Measurements from ENCODE around the gene LRRC27.
"Not testable (repeated sequence)": the region's sequence is repeated elsewhere in the genome, so short reads cannot be mapped to it uniquely, and the experiment has no call there.

The LRRC27 gene

GRCh38 chr10:132314881-132315280 is 17.1 kb upstream of the LRRC27 start:
- DNase-seq (ENCODE audit: low read depth): not testable (repeated sequence)

GRCh38 chr10:132316133-132316532 is 15.9 kb upstream of the LRRC27 start:
- no peak for DNase-seq (ENCODE audit: low read depth)

GRCh38 chr10:132317477-132317876 is 14.5 kb upstream of the LRRC27 start:
- DNase-seq (ENCODE audit: low read depth): not testable (repeated sequence)

- DNase-seq (ENCODE audit: low read depth): no peak
Observed at GRCh38 chr10:132319853-132320653, 11.9 kb upstream of the LRRC27 start.

GRCh38 chr10:132320654-132321469 is 11.1 kb upstream of the LRRC27 start:
- DNase-seq (ENCODE audit: low read depth): no peak

GRCh38 chr10:132321726-132322125 is 10.3 kb upstream of the LRRC27 start:
- DNase-seq (ENCODE audit: low read depth): no peak

GRCh38 chr10:132322586-132323048 is 9.4 kb upstream of the LRRC27 start:
- DNase-seq (ENCODE audit: low read depth): no peak

- DNase-seq (ENCODE audit: low read depth): no peak
Observed at GRCh38 chr10:132324186-132324585, 7.8 kb upstream of the LRRC27 start.

GRCh38 chr10:132326344-132326889 is 5.6 kb upstream of the LRRC27 start:
- no peak for DNase-seq (ENCODE audit: low read depth)

- no peak for DNase-seq (ENCODE audit: low read depth)
Observed at GRCh38 chr10:132326925-132327324, 5.1 kb upstream of the LRRC27 start.

GRCh38 chr10:132328106-132328505 is 3.9 kb upstream of the LRRC27 start:
- no peak for DNase-seq (ENCODE audit: low read depth)

- DNase-seq (ENCODE audit: low read depth): no peak
Observed at GRCh38 chr10:132328738-132329137, 3.3 kb upstream of the LRRC27 start.

GRCh38 chr10:132329565-132330485 is 2.2 kb upstream of the LRRC27 start:
- DNase-seq (ENCODE audit: low read depth): no peak

- DNase-seq (ENCODE audit: low read depth): no peak
Observed at GRCh38 chr10:132330486-132330833, 1.5 kb upstream of the LRRC27 start.

GRCh38 chr10:132332433-132332754 is 401 bp downstream of the LRRC27 start:
- no peak for DNase-seq (ENCODE audit: low read depth)

- no peak for DNase-seq (ENCODE audit: low read depth)
Observed at GRCh38 chr10:132333386-132333785, 1.4 kb downstream of the LRRC27 start.

GRCh38 chr10:132334631-132335188 is 2.7 kb downstream of the LRRC27 start:
- no peak for DNase-seq (ENCODE audit: low read depth)

GRCh38 chr10:132335189-132336063 is 3.4 kb downstream of the LRRC27 start:
- no peak for DNase-seq (ENCODE audit: low read depth)

GRCh38 chr10:132336064-132336746 is 4.2 kb downstream of the LRRC27 start:
- no peak for DNase-seq (ENCODE audit: low read depth)

- no peak for DNase-seq (ENCODE audit: low read depth)
Observed at GRCh38 chr10:132336919-132337407, 5.0 kb downstream of the LRRC27 start.

Measured in HS-5 (cell line).